H1 (cell line): ENCODE results near the gene FRMD4B. TPM values are rescaled to one million over a fixed set of nuclear protein-coding genes. Genes with fewer than 3 reads are reported as not detected.

Experiments
- CTCF ChIA-PET: fragments of 300-600 bp; sonication (Branson Sonifier 250); formaldehyde crosslinking; loops from one replicate; lab custom pipeline; 2021; ENCODE audit not compliant: partially characterized antibody; lab: Charles Lee
- POLR2A ChIA-PET: fragments of 300-600 bp; sonication (Branson Sonifier 250); formaldehyde crosslinking; loops from one replicate; lab custom pipeline; 2021; ENCODE audit warnings: inconsistent platforms; ENCODE audit not compliant: partially characterized antibody; lab: Charles Lee
- DNase-seq, 2 experiments: peaks; one replicate each; pipeline versions ENCODE4 v3.0.0 to v3.0.0-alpha.2; 2010 to 2022; ENCODE audit warnings: low spot score in 2 of 2, low read depth in 1 of 2, mixed read lengths in 1 of 2
- FAIRE-seq: peaks from 2 replicates; lab custom pipeline; 2011; peaks lifted over from hg19 to GRCh38; lab: Jason Lieb, UNC
- H2AFZ ChIP-seq: 2 replicates; pipeline ENCODE4 v1.8.1; 2012; ENCODE audit warnings: low read length, inconsistent platforms
- H2AK5ac ChIP-seq: 2 replicates; pipeline ENCODE4 v1.6.1; 2013; ENCODE audit warnings: low read depth, low read length
- H2BK120ac ChIP-seq: replicated peaks from 2 replicates; pipeline ENCODE3; 2013; ENCODE audit warnings: low read depth, low read length, inconsistent platforms
- H2BK12ac ChIP-seq: 2 replicates; pipeline ENCODE4 v1.6.1; 2013; ENCODE audit warnings: low read depth, low read length
- H2BK15ac ChIP-seq: 2 replicates; pipeline ENCODE4 v1.6.1; 2013; ENCODE audit warnings: low read length
- H2BK20ac ChIP-seq: 2 replicates; pipeline ENCODE4 v1.6.1; 2013; ENCODE audit warnings: low read length
- H2BK5ac ChIP-seq: 2 replicates; pipeline ENCODE4 v1.6.1; 2013; ENCODE audit warnings: low read depth, low read length
- H3K14ac ChIP-seq: 2 replicates; pipeline ENCODE4 v1.6.1; 2013; ENCODE audit warnings: inconsistent platforms; ENCODE audit not compliant: insufficient read length
- H3K18ac ChIP-seq: 2 replicates; pipeline ENCODE4 v1.6.1; 2013; ENCODE audit warnings: low read length; ENCODE audit errors: extremely low read depth
- H3K23ac ChIP-seq: 2 replicates; pipeline ENCODE4 v1.6.1; 2013; ENCODE audit warnings: inconsistent platforms; ENCODE audit not compliant: insufficient read length
- H3K23me2 ChIP-seq: 2 replicates; pipeline ENCODE4 v1.6.1; 2013; ENCODE audit warnings: low read depth, low read length
- H3K27ac ChIP-seq: 2 replicates; pipeline ENCODE4 v1.6.1; 2011; ENCODE audit warnings: low read depth, low read length, inconsistent platforms
- H3K27me3 ChIP-seq, 4 experiments: replicated peaks in 1 of 4; 1 replicate in 1 of 4; 2 replicates in 3 of 4; pipeline versions ENCODE4 v1.6.1 to v1.8.1; 2011 to 2013; ENCODE audit warnings: low read length in 3 of 4, mild to moderate bottlenecking in 3 of 4, inconsistent platforms in 2 of 4, mixed read lengths in 2 of 4, moderate library complexity in 1 of 4; ENCODE audit not compliant: control insufficient read depth in 3 of 4, insufficient read depth in 3 of 4; ENCODE audit errors: extremely low read depth in 1 of 4
- H3K36me3 ChIP-seq, 4 experiments: 2 replicates each; pipeline versions ENCODE4 v1.6.1 to v1.8.1; 2011 to 2013; ENCODE audit warnings: mild to moderate bottlenecking in 4 of 4, low read length in 3 of 4, moderate library complexity in 2 of 4, control low read depth in 1 of 4, inconsistent platforms in 1 of 4; ENCODE audit not compliant: insufficient read depth in 4 of 4, control insufficient read depth in 2 of 4
- H3K4ac ChIP-seq: replicated peaks from 2 replicates; pipeline ENCODE3; 2013; ENCODE audit warnings: low read length, low read depth, mixed read lengths, inconsistent platforms; ENCODE audit not compliant: insufficient read length
- H3K4me1 ChIP-seq, 4 experiments: replicated peaks in 1 of 4; 1 replicate in 1 of 4; 2 replicates in 3 of 4; pipeline versions ENCODE4 v1.6.1 to v1.8.1; 2011 to 2013; ENCODE audit warnings: low read length in 3 of 4, inconsistent platforms in 2 of 4, mixed read lengths in 1 of 4; ENCODE audit not compliant: insufficient read depth in 4 of 4, control insufficient read depth in 3 of 4
- H3K4me2 ChIP-seq, 2 experiments: 2 replicates each; pipeline versions ENCODE4 v1.6.1 to v1.8.1; 2011 to 2013; ENCODE audit warnings: low read depth in 2 of 2, low read length in 2 of 2, control low read depth in 1 of 2, inconsistent platforms in 1 of 2, mild to moderate bottlenecking in 1 of 2; ENCODE audit not compliant: insufficient read depth in 1 of 2
- H3K4me3 ChIP-seq, 4 experiments: fragments of 200-600, 300-600 bp in 1 of 4; sonication (generic), shearing (Covaris generic), sonication (Bioruptor Twin) in 1 of 4; 2 replicates each; pipeline versions ENCODE4 v1.5.1 to v1.8.1; 2011 to 2016; ENCODE audit warnings: low read length in 4 of 4, low read depth in 3 of 4, control low read depth in 2 of 4, inconsistent platforms in 2 of 4, mild to moderate bottlenecking in 2 of 4, mixed read lengths in 1 of 4, moderate library complexity in 1 of 4; ENCODE audit not compliant: insufficient read depth in 2 of 4; ENCODE audit errors: extremely low read depth in 1 of 4
- H3K56ac ChIP-seq: replicated peaks from 2 replicates; pipeline ENCODE3; 2013; ENCODE audit warnings: low read depth, mild to moderate bottlenecking, mixed read lengths, low read length, inconsistent platforms; ENCODE audit not compliant: insufficient read length
- H3K79me1 ChIP-seq: 2 replicates; pipeline ENCODE4 v1.6.1; 2013; ENCODE audit warnings: low read depth, low read length, control low read depth
- H3K79me2 ChIP-seq, 2 experiments: 2 replicates each; pipeline versions ENCODE4 v1.6.1 to v1.8.1; 2012 to 2013; ENCODE audit warnings: low read length in 2 of 2, mild to moderate bottlenecking in 2 of 2, inconsistent platforms in 1 of 2; ENCODE audit not compliant: insufficient read depth in 2 of 2, control insufficient read depth in 1 of 2
- H3K9ac ChIP-seq, 4 experiments: replicated peaks in 1 of 4; 1 replicate in 1 of 4; 2 replicates in 3 of 4; pipeline versions ENCODE4 v1.6.1 to v1.8.1; 2011 to 2013; ENCODE audit warnings: low read depth in 3 of 4, low read length in 3 of 4, control low read depth in 2 of 4, mild to moderate bottlenecking in 2 of 4, moderate library complexity in 2 of 4, inconsistent platforms in 1 of 4; ENCODE audit errors: extremely low read depth in 1 of 4
- H3K9me3 ChIP-seq, 2 experiments: 2 replicates each; pipeline versions ENCODE4 v1.6.1 to v1.8.1; 2012 to 2013; ENCODE audit warnings: mild to moderate bottlenecking in 2 of 2, moderate library complexity in 2 of 2, control low read depth in 1 of 2, inconsistent platforms in 1 of 2, low read depth in 1 of 2, low read length in 1 of 2, mixed read lengths in 1 of 2; ENCODE audit not compliant: insufficient read depth in 2 of 2
- H4K20me1 ChIP-seq, 2 experiments: replicated peaks in 1 of 2; 2 replicates each; pipeline versions ENCODE3 to v1.8.1; 2011 to 2013; ENCODE audit warnings: inconsistent platforms in 2 of 2, low read length in 2 of 2, mild to moderate bottlenecking in 1 of 2; ENCODE audit not compliant: insufficient read depth in 2 of 2, control insufficient read depth in 1 of 2
- H4K5ac ChIP-seq: 2 replicates; pipeline ENCODE4 v1.6.1; 2013; ENCODE audit warnings: low read length, low read depth, mixed read lengths, inconsistent platforms; ENCODE audit not compliant: insufficient read length
- H4K8ac ChIP-seq: 2 replicates; pipeline ENCODE4 v1.8.0; 2013; ENCODE audit warnings: mild to moderate bottlenecking, moderate library complexity, low read length, inconsistent platforms; ENCODE audit not compliant: insufficient read depth; ENCODE audit errors: extremely low read depth
- H4K91ac ChIP-seq: replicated peaks from 2 replicates; pipeline ENCODE3; 2013; ENCODE audit warnings: low read length, mixed read lengths, inconsistent platforms; ENCODE audit not compliant: insufficient read length
- ATF2 ChIP-seq: IDR thresholded peaks from 2 replicates; pipeline ENCODE4 v1.6.1; 2012; ENCODE audit warnings: low read length, inconsistent platforms
- BCL11A ChIP-seq, 2 experiments: IDR thresholded peaks; one replicate each; pipeline ENCODE4 v1.6.1; 2011; ENCODE audit warnings: low read depth in 2 of 2, low read length in 2 of 2, mild to moderate bottlenecking in 2 of 2
- CTBP2 ChIP-seq: IDR thresholded peaks from 2 replicates; pipeline ENCODE4 v1.7.0; 2011; ENCODE audit warnings: borderline replicate concordance, mild to moderate bottlenecking, moderate library complexity, mixed read lengths, low read length; ENCODE audit not compliant: insufficient read depth, insufficient read length
- KDM1A ChIP-seq: fragments of 200-600, 300-600 bp; sonication (generic); IDR thresholded peaks from 2 replicates; pipeline ENCODE4 v1.7.1; 2016; ENCODE audit warnings: mild to moderate bottlenecking, low read length, borderline replicate concordance
- POLR2AphosphoS5 ChIP-seq: IDR thresholded peaks from 2 replicates; pipeline ENCODE4 v1.6.1; 2011; ENCODE audit warnings: low read depth, low read length
- SIRT6 ChIP-seq: IDR thresholded peaks from one replicate; pipeline ENCODE4 v1.7.1; 2012; ENCODE audit warnings: low read length, inconsistent platforms
- SP2 ChIP-seq: IDR thresholded peaks from 2 replicates; pipeline ENCODE4 v1.6.1; 2012; ENCODE audit warnings: mild to moderate bottlenecking, low read length, inconsistent platforms
- SP4 ChIP-seq: IDR thresholded peaks from 2 replicates; pipeline ENCODE4 v1.6.1; 2012; ENCODE audit warnings: low read length, inconsistent platforms
- WGBS, 2 experiments: shearing (Covaris generic) in 1 of 2; methylation state at CpG; one replicate each; pipeline versions ENCODE4 v1.1.6 to v1.1.7; 2013 to 2015; ENCODE audit warnings: low lambda C conversion rate in 2 of 2, mixed read lengths in 2 of 2, inconsistent platforms in 1 of 2, low coverage in 1 of 2, missing lambda C conversion rate in 1 of 2; ENCODE audit not compliant: insufficient replicate concordance in 2 of 2, insufficient coverage in 1 of 2, insufficient read length in 1 of 2; ENCODE audit errors: extremely low coverage in 1 of 2, missing lambda C conversion rate in 1 of 2; 5-methylcytosine and 5-hydroxymethylcytosine counted together
- polyA plus RNA-seq, 7 experiments: library from polyadenylated mRNA; depleted of rRNA in 3 of 7; stranded (reverse) in 5 of 7; unstranded in 2 of 7; fragments of >200 nt in 5 of 7; fragments of 200-250 nt in 2 of 7; gene quantifications; 1 replicate in 5 of 7; 2 replicates in 1 of 7; 4 replicates in 1 of 7; pipeline versions ENCODE4 v1.2.1 to v1.2.3, GENCODE V29; 2011 to 2013; ENCODE audit warnings: missing spikeins in 2 of 7, mixed read lengths in 2 of 7
- total RNA-seq: library from RNA; stranded (reverse); fragmentation: NEBNext Ultra II Directional; extraction: Animal tissue kit (Norgen Biotek cat#: 25700); gene quantifications from 2 replicates; pipeline ENCODE4 v1.2.1, GENCODE V29; 2021

Gene FRMD4B
- total and polyA plus RNA-seq, 2 of the 8 experiments (the other 6 are each of a cell fraction or from before 2014, with no cell fraction given), result 2.7 to 7.2 TPM

DNA sequence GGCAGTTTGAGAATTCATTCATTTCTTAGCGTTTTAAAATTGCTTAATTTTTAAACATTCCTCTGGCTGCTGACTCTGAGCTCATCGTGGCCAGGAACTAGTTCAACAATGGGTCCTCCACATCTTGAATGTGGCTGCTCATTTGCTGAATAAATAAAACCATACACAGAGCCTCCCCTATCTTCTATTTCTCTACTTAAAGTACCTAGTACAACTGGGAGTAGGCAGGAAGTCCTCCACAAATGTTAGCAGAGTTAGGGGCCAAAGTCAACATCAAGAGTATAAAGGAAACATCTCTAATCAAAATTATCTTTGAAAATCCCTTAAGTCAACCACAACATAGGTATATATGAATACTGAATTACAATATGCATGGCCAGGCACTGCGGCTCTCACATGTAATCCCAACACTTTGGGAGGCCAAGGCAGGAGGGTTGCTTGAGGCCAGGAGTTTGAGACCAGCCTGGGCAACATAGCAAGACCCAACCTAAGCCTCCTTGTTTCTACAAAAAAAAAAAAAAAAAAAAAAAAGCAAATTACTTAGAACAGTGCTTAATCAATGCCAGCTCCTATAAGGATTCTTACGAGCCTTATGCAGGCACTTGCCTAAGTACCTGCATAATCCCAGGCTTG lies 206.0 kb downstream of the FRMD4B start:
- no peak for DNase-seq
- Histone ChIP-seq H3K56ac (no peak overlapping the region), H3K79me1 (no peaks in the 10 kb centered on the region), H3K9ac (no peak overlapping the region), H2BK120ac (no peak overlapping the region), H3K23me2 (no peaks in the 10 kb centered on the region), H4K20me1 (no peaks in the 10 kb centered on the region), H3K4me1 (peaks cover 0 to 16% (median 11%) of the 10 kb centered on the region in 4 experiments), H3K27me3 (no peaks in the 10 kb centered on the region), H2AK5ac (no peak overlapping the region), H2BK5ac (no peak overlapping the region), H3K27ac (no peak overlapping the region), H2BK12ac (no peak overlapping the region), H3K23ac (no peak overlapping the region), H3K79me2 (no peaks in the 10 kb centered on the region), H3K4me2 (no peak overlapping the region), H2BK15ac (no peak overlapping the region), H3K9me3 (no peaks in the 10 kb centered on the region), H3K36me3 (peaks cover 0 to 9% (median 2%) of the 10 kb centered on the region in 4 experiments; a peak in 2 of 8 replicates), H4K8ac (no peak overlapping the region), H3K14ac (no peak overlapping the region), H4K5ac (no peak overlapping the region), H3K18ac (no peak overlapping the region), H4K91ac (no peak overlapping the region), H3K4ac (no peak overlapping the region), H3K4me3 (no peak overlapping the region), H2AFZ (no peak overlapping the region), H2BK20ac (no peak overlapping the region)
- POLR2A ChIA-PET, result no interaction called here
- FAIRE-seq, result no peak
- 96% methylated on average over 4 of the region's 4 CpGs; no CpG with 5 or more reads in 1 of the 2 experiments for WGBS, 2 experiments
- no peak for TF ChIP-seq BCL11A (IDR thresholded peaks at IDR 0.05; ENCODE audit: low read depth in 2 of 2, low read length in 2 of 2)
- TF ChIP-seq SP4, result no peak
- no peak for TF ChIP-seq KDM1A
- no peak for TF ChIP-seq ATF2
- no peak for TF ChIP-seq POLR2AphosphoS5
- no peak for TF ChIP-seq CTBP2
- TF ChIP-seq SP2, result no peak
- no peak for TF ChIP-seq SIRT6
- CTCF ChIA-PET, result interaction anchor here (0.8 to 1.5 kb wide), 2 partner anchors 10 to 18 kb away, joined by 3 to 7 read pairs; no protein-coding TSS in a partner anchor
